ENCODE results near the gene MARF1. TPM values are rescaled to one million over a fixed set of nuclear protein-coding genes. Genes with fewer than 3 reads are reported as not detected.

The MARF1 gene
- total and polyA plus RNA-seq, 2 of the 8 experiments (the other 6 are each of a cell fraction or from before 2014, with no cell fraction given): 5.6 to 31.4 TPM

DNA sequence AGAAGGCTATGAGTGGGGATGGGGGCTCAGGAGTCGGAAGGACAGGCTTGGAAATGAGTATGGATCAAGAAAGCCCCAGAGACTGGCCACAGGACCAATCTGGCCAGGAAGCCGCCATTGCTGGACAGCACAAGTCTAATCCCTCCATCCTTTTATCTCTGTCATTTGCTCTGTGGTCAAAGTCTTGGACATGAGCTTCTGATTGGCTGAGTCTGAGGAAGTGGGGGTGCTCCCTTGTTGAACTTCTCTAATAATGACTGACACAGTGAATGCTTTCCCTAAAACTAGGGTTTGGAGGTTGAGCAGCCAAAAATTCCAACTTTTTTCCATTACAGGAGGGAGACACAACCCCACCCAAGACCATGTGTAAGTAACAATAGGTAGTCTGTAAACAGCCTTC lies 97.4 kb downstream of the MARF1 start:
- 0 out of 2 replicates have a peak overlapping the region, but pooled peaks have one; percentile 39 for H2BK12ac ChIP-seq (ENCODE audit: low read depth, low read length)
- H3K79me2 ChIP-seq (ENCODE audit: control insufficient read depth in 1 of 2, insufficient read depth in 2 of 2, low read length in 2 of 2): peaks cover 0 to 3% of the 10 kb centered on the region in 2 experiments; a peak in 1 of 4 replicates
- H3K18ac ChIP-seq (ENCODE audit: extremely low read depth, low read length): no peak overlapping the region
- no peaks in the 10 kb centered on the region; a peak in 1 of 8 replicates for H3K36me3 ChIP-seq (ENCODE audit: control insufficient read depth in 2 of 4, insufficient read depth in 4 of 4, low read length in 3 of 4)
- no peaks in the 10 kb centered on the region for H3K79me1 ChIP-seq (ENCODE audit: low read depth, low read length)
- WGBS, 2 experiments (ENCODE audit: extremely low coverage in 1 of 2, insufficient coverage in 1 of 2, insufficient read length in 1 of 2, insufficient replicate concordance in 2 of 2, low coverage in 1 of 2, low lambda C conversion rate in 2 of 2, missing lambda C conversion rate in 1 of 2): 91% methylated on average over 2 of the region's 2 CpGs; no CpG with 5 or more reads in 1 of the 2 experiments
- no peak overlapping the region for H3K23ac ChIP-seq (ENCODE audit: insufficient read length)
- no peak overlapping the region for H2BK20ac ChIP-seq (ENCODE audit: low read length)
- FAIRE-seq (no peak), DNase-seq (ENCODE audit: low read depth in 1 of 2, low spot score in 2 of 2) (no peak)
- H2BK120ac ChIP-seq (replicated peaks; ENCODE audit: low read depth, low read length): no peak overlapping the region
- H3K27me3 ChIP-seq (replicated peaks in 1 of 4; ENCODE audit: control insufficient read depth in 3 of 4, extremely low read depth in 1 of 4, insufficient read depth in 3 of 4, low read length in 3 of 4): no peaks in the 10 kb centered on the region
- H2AK5ac ChIP-seq (ENCODE audit: low read depth, low read length): no peak overlapping the region
- no peak overlapping the region for H3K27ac ChIP-seq (ENCODE audit: low read depth, low read length)
- no peak overlapping the region for H3K4me2 ChIP-seq (ENCODE audit: insufficient read depth in 1 of 2, low read depth in 2 of 2, low read length in 2 of 2)
- no peak overlapping the region for H3K56ac ChIP-seq (replicated peaks; ENCODE audit: insufficient read length, low read depth, low read length)
- no peak overlapping the region for H3K4me3 ChIP-seq (ENCODE audit: extremely low read depth in 1 of 4, insufficient read depth in 2 of 4, low read depth in 3 of 4, low read length in 4 of 4)
- H4K20me1 ChIP-seq (replicated peaks in 1 of 2; ENCODE audit: control insufficient read depth in 1 of 2, insufficient read depth in 2 of 2, low read length in 2 of 2): no peaks in the 10 kb centered on the region
- H3K14ac ChIP-seq (ENCODE audit: insufficient read length): no peak overlapping the region
- H2BK15ac ChIP-seq (ENCODE audit: low read length): no peak overlapping the region
- TF ChIP-seq CHD1 (IDR thresholded peaks at IDR 0.05; ENCODE audit: low read depth, low read length) (no peak), MAFK (IDR thresholded peaks at IDR 0.05; ENCODE audit: low read depth, low read length) (no peak), SRF (IDR thresholded peaks at IDR 0.05; ENCODE audit: low read depth, low read length) (no peak), SP1 (IDR thresholded peaks at IDR 0.05; ENCODE audit: low read depth, low read length) (no peak), YY1 (IDR thresholded peaks at IDR 0.05; ENCODE audit: low read depth, low read length) (no peak), SP4 (IDR thresholded peaks at IDR 0.05; ENCODE audit: low read length) (no peak), TAF1 (IDR thresholded peaks at IDR 0.05; ENCODE audit: low read depth, low read length) (no peak), RNF2 (IDR thresholded peaks at IDR 0.05; ENCODE audit: borderline replicate concordance, low read depth, low read length, missing control alignments, poor library complexity, severe bottlenecking) (no peak), JUND (IDR thresholded peaks at IDR 0.05; ENCODE audit: low read length) (no peak), SAP30 (IDR thresholded peaks at IDR 0.05; ENCODE audit: insufficient read depth, insufficient replicate concordance, low read length) (no peak), CBX5 (IDR thresholded peaks at IDR 0.05; ENCODE audit: low read depth, low read length) (no peak), POLR2AphosphoS5 (IDR thresholded peaks at IDR 0.05; ENCODE audit: low read depth, low read length) (no peak)
- H4K8ac ChIP-seq (ENCODE audit: extremely low read depth, insufficient read depth, low read length): no peak overlapping the region
- H3K9me3 ChIP-seq (ENCODE audit: insufficient read depth in 2 of 2, low read depth in 1 of 2, low read length in 1 of 2): peaks cover 7 to 13% of the 10 kb centered on the region in 2 experiments; a peak in 3 of 4 replicates
- POLR2A ChIA-PET (ENCODE audit: partially characterized antibody): no interaction called here
- H4K5ac ChIP-seq (ENCODE audit: insufficient read length, low read depth, low read length): no peak overlapping the region
- peaks cover 0 to 8% (median 4%) of the 10 kb centered on the region in 4 experiments; a peak in 5 of 7 replicates for H3K4me1 ChIP-seq (replicated peaks in 1 of 4; ENCODE audit: control insufficient read depth in 3 of 4, insufficient read depth in 4 of 4, low read length in 3 of 4)
- no peak overlapping the region for H4K91ac ChIP-seq (replicated peaks; ENCODE audit: insufficient read length, low read length)
- no peak overlapping the region for H2AFZ ChIP-seq (ENCODE audit: low read length)
- H2BK5ac ChIP-seq (ENCODE audit: low read depth, low read length): no peak overlapping the region
- CTCF ChIA-PET (ENCODE audit: partially characterized antibody): no interaction called here
- no peaks in the 10 kb centered on the region for H3K23me2 ChIP-seq (ENCODE audit: low read depth, low read length)
- no peak overlapping the region for H3K9ac ChIP-seq (replicated peaks in 1 of 4; ENCODE audit: extremely low read depth in 1 of 4, low read depth in 3 of 4, low read length in 3 of 4)
- no peak overlapping the region for H3K4ac ChIP-seq (replicated peaks; ENCODE audit: insufficient read length, low read depth, low read length)

Data from H1 (cell line).